Epithelial cell of esophagus (primary cell): ENCODE measurements around the gene APOL2.
"Not testable (repeated sequence)": the region's sequence is repeated elsewhere in the genome, so short reads cannot be mapped to it uniquely, and the experiment has no call there.

ENCODE experiments used
- DNase-seq: peaks from one replicate; pipeline ENCODE4 v3.0.0; 2010; ENCODE audit warnings: low read depth
- H3K4me3 ChIP-seq: 2 replicates; pipeline ENCODE4 v1.5.1; 2011; ENCODE audit warnings: mild to moderate bottlenecking, low read length, control low read depth
- CTCF ChIP-seq: IDR thresholded peaks from 2 replicates; pipeline ENCODE4 v1.5.1; 2011; ENCODE audit warnings: low read depth, mild to moderate bottlenecking, low read length, control low read depth, inconsistent platforms; ENCODE audit not compliant: insufficient read depth; ENCODE audit errors: missing control alignments

The APOL2 gene

DNA sequence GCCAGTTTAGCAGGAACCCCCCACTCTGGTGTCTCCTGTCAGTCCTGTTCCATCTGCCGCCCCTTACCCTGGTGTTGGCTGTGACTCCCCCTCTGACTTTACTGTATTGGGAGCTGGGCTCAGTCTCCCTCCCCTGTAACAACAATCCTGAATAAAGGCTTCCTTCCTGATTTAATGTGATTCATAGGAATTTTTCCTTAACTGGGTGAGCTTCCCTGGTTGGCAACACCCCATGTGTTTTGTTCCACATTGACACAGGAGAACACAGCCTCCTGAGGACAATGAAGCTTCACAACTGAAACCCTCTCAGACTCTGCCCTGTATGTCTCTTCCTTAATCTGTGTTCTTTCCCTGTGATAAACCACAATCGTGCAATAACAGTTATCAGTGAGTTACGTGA is 46.2 kb downstream of the APOL2 start:
- no peak for TF ChIP-seq CTCF
- H3K4me3 ChIP-seq, result no peak overlapping the region
- DNase-seq, result no peak

DNA sequence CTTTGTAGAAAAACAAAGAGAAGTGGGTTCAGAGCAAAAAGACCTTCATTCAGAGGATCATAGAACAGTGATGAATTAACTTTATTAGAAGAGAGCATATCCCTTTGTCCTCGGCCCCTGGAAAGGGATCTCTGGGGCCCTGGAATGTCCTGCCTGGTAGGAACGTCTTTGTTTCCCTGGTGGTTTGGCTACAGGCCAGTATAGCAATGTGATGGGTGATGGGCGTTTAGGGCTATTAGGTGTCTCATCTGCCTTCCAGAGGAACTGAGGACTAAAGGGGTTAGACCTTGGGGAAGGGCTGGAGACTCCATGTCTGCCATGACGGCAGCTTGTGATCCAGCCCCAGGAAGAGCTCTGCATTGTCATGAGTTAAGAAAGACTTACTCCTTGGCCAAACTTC is 46.8 kb downstream of the APOL2 start:
- H3K4me3 ChIP-seq, result no peak overlapping the region
- no peak for DNase-seq
- TF ChIP-seq CTCF, result no peak

- DNase-seq, result no peak
- no peak for TF ChIP-seq CTCF
- no peak overlapping the region for H3K4me3 ChIP-seq
These were observed 48.1 kb downstream of the APOL2 start for GRCh38 chr22:36191106-36191836.

DNA sequence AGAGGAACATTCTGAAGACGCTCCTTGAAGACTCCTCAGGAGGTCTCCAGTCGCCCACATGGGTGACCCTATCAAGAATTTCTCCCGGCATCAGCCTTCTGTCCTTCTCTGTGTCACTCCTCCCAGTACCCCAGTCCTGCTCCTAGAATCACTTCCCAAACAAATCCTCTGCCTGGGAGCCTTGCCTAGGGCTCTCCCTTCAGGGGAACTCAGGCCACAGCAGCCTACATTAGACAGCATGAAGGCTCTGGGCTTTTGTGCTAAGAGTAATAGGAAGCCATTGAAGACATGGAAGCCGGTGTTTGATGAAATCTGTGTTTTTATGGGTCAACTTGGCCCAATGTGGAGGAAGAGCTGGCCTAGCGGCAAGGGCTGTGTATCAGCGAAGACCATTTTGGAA is 51.5 kb downstream of the APOL2 start:
- DNase-seq, H3K4me3 ChIP-seq: not testable (repeated sequence)

GRCh38 chr22:36185828-36186624 is 53.3 kb downstream of the APOL2 start:
- TF ChIP-seq CTCF, result peak; percentile 19

GRCh38 chr22:36184433-36185025 is 54.8 kb downstream of the APOL2 start:
- no peak for TF ChIP-seq CTCF
- no peak for DNase-seq
- no peak overlapping the region for H3K4me3 ChIP-seq

More at GRCh38 chr22:36185828-36186624, 53.3 kb downstream of the APOL2 start:
- no peak for DNase-seq
- no peak overlapping the region for H3K4me3 ChIP-seq

GRCh38 chr22:36183446-36183845 is 55.9 kb downstream of the APOL2 start:
- DNase-seq, result no peak
- no peak for TF ChIP-seq CTCF
- H3K4me3 ChIP-seq, result no peak overlapping the region
